ENCODE results near the gene CRIM1. TPM values are rescaled to one million over a fixed set of nuclear protein-coding genes. Genes with fewer than 3 reads are reported as not detected.

CRIM1 gene
- total and polyA plus RNA-seq, 2 of the 8 experiments (the other 6 are each of a cell fraction or from before 2014, with no cell fraction given): 9.4 to 28.4 TPM

DNA sequence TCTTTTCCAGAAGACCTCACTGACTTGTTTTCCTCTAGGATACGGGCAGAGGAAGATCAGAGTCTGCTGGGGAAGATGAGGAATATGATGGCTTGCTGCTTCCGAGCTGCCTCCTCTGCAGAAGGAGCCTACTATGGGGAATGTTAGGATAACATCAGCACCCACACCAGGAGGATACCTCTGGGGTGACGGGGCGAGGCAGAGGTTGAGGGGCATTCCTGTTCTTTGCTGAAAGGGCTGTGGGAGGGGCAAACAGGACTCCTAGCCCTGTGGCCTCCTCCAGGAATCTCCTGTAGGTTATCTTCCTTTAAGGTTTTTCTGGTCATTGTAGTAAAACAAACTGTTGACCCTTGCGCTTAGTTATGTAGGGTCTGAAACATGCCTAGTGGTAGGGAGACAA lies 102.5 kb downstream of the CRIM1 start:
- Histone ChIP-seq H3K23me2 (ENCODE audit: low read depth, low read length) (0 out of 2 replicates have a peak, but pooled peaks cover 3% of the 10 kb centered on the region), H4K8ac (ENCODE audit: extremely low read depth, insufficient read depth, low read length) (no peak overlapping the region), H3K18ac (ENCODE audit: extremely low read depth, low read length) (no peak overlapping the region), H3K36me3 (ENCODE audit: control insufficient read depth in 2 of 4, insufficient read depth in 4 of 4, low read length in 3 of 4) (peaks cover 0 to 2% (median 0%) of the 10 kb centered on the region in 4 experiments; a peak in 2 of 8 replicates), H2BK15ac (ENCODE audit: low read length) (no peak overlapping the region), H2BK5ac (ENCODE audit: low read depth, low read length) (peak overlapping the region; percentile 95), H2BK20ac (ENCODE audit: low read length) (peak overlapping the region; percentile 36; the same call in 1 of the 2 replicates), H4K20me1 (replicated peaks in 1 of 2; ENCODE audit: control insufficient read depth in 1 of 2, insufficient read depth in 2 of 2, low read length in 2 of 2) (peaks cover 0 to 3% of the 10 kb centered on the region in 2 experiments), H3K14ac (ENCODE audit: insufficient read length) (no peak overlapping the region), H4K91ac (replicated peaks; ENCODE audit: insufficient read length, low read length) (no peak overlapping the region), H3K9ac (replicated peaks in 1 of 4; ENCODE audit: extremely low read depth in 1 of 4, low read depth in 3 of 4, low read length in 3 of 4) (no peak overlapping the region), H3K4me2 (ENCODE audit: insufficient read depth in 1 of 2, low read depth in 2 of 2, low read length in 2 of 2) (peak overlapping the region; percentile 6 to 15; a peak in 1 of 4 replicates), H3K27me3 (replicated peaks in 1 of 4; ENCODE audit: control insufficient read depth in 3 of 4, extremely low read depth in 1 of 4, insufficient read depth in 3 of 4, low read length in 3 of 4) (no peaks in the 10 kb centered on the region), H3K27ac (ENCODE audit: low read depth, low read length) (no peak overlapping the region), H3K4me3 (ENCODE audit: extremely low read depth in 1 of 4, insufficient read depth in 2 of 4, low read depth in 3 of 4, low read length in 4 of 4) (no peak overlapping the region), H3K9me3 (ENCODE audit: insufficient read depth in 2 of 2, low read depth in 1 of 2, low read length in 1 of 2) (no peaks in the 10 kb centered on the region), H3K4ac (replicated peaks; ENCODE audit: insufficient read length, low read depth, low read length) (no peak overlapping the region), H4K5ac (ENCODE audit: insufficient read length, low read depth, low read length) (no peak overlapping the region), H3K4me1 (replicated peaks in 1 of 4; ENCODE audit: control insufficient read depth in 3 of 4, insufficient read depth in 4 of 4, low read length in 3 of 4) (peaks cover 11 to 40% (median 37%) of the 10 kb centered on the region in 4 experiments), H2BK120ac (replicated peaks; ENCODE audit: low read depth, low read length) (no peak overlapping the region), H2BK12ac (ENCODE audit: low read depth, low read length) (peak overlapping the region; percentile 88), H2AK5ac (ENCODE audit: low read depth, low read length) (peak overlapping the region; percentile 95), H3K56ac (replicated peaks; ENCODE audit: insufficient read length, low read depth, low read length) (no peak overlapping the region), H3K79me2 (ENCODE audit: control insufficient read depth in 1 of 2, insufficient read depth in 2 of 2, low read length in 2 of 2) (peaks cover 0 to 8% of the 10 kb centered on the region in 2 experiments; a peak in 2 of 4 replicates), H3K23ac (ENCODE audit: insufficient read length) (no peak overlapping the region), H2AFZ (ENCODE audit: low read length) (no peak overlapping the region), H3K79me1 (ENCODE audit: low read depth, low read length) (no peaks in the 10 kb centered on the region)
- no peak for DNase-seq (ENCODE audit: low read depth in 1 of 2, low spot score in 2 of 2)
- FAIRE-seq: no peak
- 69% methylated on average over 5 of the region's 5 CpGs; no CpG with 5 or more reads in 1 of the 2 experiments for WGBS, 2 experiments (ENCODE audit: extremely low coverage in 1 of 2, insufficient coverage in 1 of 2, insufficient read length in 1 of 2, insufficient replicate concordance in 2 of 2, low coverage in 1 of 2, low lambda C conversion rate in 2 of 2, missing lambda C conversion rate in 1 of 2)
- ChIA-PET POLR2A (ENCODE audit: partially characterized antibody) (interaction anchor here (0.6 kb wide), 2 partner anchors 56 to 69 kb away, joined by 3 read pairs; no protein-coding TSS in a partner anchor), CTCF (ENCODE audit: partially characterized antibody) (interaction anchor here (0.6 to 7.2 kb wide), 13 partner anchors 10 to 212 kb away, joined by 3 to 99 read pairs (median 4); partner anchors contain the start of gene CRIM1)
- TF ChIP-seq EP300 (IDR thresholded peaks at IDR 0.05; ENCODE audit: borderline replicate concordance in 1 of 2, low read depth in 2 of 2, low read length in 2 of 2) (no peak), CTBP2 (IDR thresholded peaks at IDR 0.05; ENCODE audit: borderline replicate concordance, insufficient read depth, insufficient read length, low read length) (no peak), SUZ12 (IDR thresholded peaks at IDR 0.05; ENCODE audit: low read length) (no peak), GTF2F1 (IDR thresholded peaks at IDR 0.05; ENCODE audit: borderline replicate concordance, low read depth, low read length) (no peak), POU5F1 (IDR thresholded peaks at IDR 0.05; ENCODE audit: low read depth, low read length) (no peak), CHD2 (IDR thresholded peaks at IDR 0.05; ENCODE audit: low read length) (no peak), RBBP5 (IDR thresholded peaks at IDR 0.05; ENCODE audit: borderline replicate concordance, low read depth, low read length) (no peak), RNF2 (IDR thresholded peaks at IDR 0.05; ENCODE audit: borderline replicate concordance, low read depth, low read length, missing control alignments, poor library complexity, severe bottlenecking) (no peak), CBX8 (IDR thresholded peaks at IDR 0.05; ENCODE audit: borderline replicate concordance, low read depth, low read length) (no peak), TCF12 (IDR thresholded peaks at IDR 0.05; ENCODE audit: low read depth, low read length) (no peak)
